Right kidney (tissue), 1 donor: ENCODE data around the gene PHTF1.
A peak's percentile ranks its signal among the peaks of the same experiment; 100 is the strongest.
"Not testable (repeated sequence)": the region's sequence is repeated elsewhere in the genome, so short reads cannot be mapped to it uniquely, and the experiment has no call there.

Source experiments
- DNase-seq: peaks from one replicate; pipeline ENCODE4 v3.0.0-alpha.2; 2016

Gene PHTF1

DNA sequence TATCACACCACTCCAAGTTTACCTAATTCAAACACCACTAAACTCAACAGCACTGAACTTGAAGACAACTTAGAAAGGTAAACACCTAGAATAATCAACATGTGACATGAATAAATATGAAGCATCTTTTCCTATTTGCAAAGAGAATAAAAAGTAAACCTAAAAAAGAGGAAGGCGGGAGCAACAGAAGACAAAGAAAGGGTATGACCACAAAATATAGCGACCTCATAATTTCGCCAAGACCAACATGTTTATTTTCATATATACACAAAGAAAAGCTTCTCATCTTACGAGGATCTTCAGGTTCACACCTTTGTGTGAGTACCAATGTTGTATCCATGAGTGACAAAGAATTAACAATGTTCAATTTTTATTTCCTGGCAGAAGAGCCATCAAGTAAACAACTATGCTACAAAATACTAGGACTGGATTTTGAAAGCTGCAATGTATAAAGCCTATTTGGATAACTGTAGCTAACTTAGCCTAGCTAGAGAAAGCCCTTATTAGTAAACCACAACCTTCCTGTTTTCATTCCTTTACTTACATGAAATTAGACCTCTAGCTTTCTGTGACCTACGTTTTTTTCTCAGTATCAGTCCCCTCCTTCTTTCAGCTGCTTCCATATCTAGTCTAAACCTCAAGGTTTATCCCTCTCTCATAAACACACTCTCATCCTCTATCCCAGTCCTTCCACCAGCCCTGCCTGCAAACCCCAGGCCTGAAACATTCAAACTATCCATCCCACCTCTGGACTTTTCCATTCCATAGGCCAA lies 21.3 kb upstream of the PHTF1 start:
- no peak for DNase-seq

DNA sequence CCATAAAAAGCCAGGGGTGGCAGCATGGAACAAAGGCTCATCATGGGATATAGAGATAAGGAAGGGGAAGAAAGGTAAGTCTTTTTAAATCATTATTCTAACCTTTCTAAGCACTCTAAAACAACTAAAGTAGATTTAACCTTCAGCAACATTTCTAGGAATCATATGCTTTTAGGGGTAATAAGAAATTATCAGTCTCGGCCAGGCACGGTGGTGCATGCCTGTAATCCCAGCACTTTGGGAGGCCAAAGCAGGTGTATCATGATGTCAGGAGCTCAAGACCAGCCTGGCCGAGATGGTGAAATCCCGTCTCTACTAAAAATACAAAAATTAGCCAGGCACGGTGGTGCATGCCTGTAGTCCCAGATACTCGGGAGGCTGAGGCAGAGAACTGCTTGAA lies 20.3 kb upstream of the PHTF1 start:
- no peak for DNase-seq

DNA sequence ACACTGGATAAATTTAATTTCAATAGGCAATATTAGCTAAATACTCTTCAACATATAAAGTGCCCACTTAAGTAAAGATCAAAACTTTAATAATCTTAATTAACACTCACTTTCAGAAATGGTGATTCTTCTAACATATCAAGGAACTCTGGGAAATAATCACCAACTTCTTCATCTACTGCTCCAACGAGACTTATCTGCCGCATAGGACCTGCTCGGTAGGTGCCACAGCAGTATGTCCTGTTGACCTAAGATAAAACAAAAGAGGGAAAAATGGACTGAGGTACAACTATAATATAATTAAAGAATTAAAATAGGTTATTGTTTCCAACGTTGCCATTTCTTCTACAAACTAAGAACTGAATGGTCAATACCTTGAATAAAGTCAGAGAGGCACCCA lies 18.3 kb upstream of the PHTF1 start:
- DNase-seq: no peak

DNA sequence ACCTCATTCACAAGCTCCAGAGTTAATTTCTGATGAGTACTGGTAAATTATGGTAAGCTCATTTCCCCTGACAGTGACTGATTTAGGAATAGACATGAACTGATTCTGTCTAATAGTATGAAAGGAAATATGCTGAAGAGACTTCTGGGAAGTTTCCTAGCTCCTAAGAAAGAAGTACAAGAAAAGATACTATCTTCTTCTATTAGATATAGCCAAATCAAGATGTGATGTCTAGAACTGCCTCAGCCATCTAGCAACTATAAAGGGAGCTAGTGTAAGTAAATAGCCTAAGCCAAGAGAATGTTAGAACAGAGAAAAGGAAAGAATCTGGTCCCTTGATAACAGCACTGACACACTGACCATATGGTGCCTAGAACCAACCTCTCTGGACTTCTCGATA lies 10.7 kb upstream of the PHTF1 start:
- no peak for DNase-seq

DNA sequence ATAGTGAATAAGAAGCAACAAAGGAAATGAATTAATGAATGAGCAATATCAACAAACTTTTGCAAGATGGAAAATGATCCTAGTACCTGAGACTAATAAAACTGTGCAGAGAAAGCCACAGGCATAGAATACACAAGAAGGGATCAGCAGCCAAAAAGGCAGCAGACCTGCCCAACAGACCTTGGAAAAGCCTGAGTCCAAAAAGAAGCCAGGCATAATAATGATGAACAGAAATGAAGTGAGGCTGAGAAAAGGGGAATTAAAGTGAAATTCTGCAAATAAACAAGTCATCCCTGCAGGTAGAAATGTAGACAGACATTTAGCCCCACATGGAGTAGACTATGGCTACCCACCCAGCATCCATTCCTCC lies 10.3 kb upstream of the PHTF1 start:
- DNase-seq: no peak

DNA sequence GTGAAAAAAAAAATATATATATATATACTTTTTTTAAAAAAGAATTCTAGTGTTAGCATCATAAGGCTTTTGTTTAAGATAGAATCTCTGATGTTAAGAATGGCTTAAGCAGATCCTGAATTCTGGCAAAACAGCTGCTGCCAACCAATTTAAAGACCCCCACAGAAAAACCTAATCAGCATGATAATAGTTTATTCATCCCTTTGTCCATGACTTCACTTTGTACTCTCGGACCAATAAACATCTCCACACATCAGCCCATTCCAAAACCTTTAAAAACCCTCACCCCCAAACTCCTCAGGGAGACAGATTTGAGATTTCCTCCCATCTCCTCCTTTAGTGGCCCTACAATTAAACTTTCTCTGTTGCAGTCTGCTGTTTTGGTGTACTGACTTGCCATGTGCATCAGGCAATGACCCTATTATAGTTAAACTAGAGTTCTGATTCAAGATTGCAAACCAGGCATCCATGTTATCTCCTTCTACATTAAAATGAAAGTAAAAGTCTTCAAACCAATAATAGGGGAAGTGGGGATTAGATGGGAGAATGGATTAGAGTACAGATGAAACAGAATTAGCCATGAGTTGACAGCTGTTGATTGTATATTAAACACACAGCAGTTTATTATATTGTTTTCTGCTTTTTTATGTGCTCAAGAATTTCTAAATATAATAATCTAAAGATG lies 9.8 kb upstream of the PHTF1 start:
- no peak for DNase-seq

DNA sequence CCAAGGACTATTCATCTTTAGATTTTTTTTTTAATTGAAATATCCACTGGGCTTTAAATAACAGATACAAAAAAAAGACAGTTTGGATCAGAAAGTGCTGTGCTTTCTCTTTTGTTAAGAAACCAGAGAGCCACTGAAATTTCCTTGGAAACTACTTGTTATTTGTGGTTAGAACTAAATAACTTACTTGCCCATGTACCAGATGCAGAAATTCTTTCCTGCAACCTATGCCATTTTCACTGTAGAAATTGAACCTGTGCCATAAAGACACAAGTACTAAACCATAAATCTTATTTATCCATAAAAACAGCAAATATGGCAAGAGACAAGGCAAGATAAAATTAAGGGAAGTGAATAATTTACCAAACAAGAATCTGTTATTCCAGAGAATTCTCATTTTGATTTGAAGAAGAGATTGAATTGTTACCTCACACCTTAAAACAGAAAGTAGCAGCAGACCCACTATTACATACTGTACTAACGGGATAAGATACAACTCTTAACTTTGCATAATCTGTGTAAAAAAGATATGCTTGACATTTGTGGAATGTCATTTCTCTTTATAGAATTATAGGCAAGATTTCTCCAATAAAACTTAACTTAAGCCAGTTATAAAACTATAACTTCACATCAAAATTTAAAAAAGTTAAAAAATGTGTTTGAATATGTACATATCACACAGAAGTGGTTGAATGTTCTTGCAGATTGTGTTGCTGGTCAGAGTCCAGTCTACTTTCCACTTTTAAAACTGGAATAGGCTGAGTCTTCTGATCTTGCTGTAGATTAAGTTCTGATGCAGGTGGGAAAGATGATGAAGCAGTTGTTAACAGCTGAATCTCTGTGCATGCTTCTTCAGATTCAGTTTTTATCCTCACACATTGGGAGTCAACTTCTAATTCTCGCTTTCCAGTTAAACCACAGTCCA lies 6.3 kb upstream of the PHTF1 start:
- DNase-seq: no peak

DNA sequence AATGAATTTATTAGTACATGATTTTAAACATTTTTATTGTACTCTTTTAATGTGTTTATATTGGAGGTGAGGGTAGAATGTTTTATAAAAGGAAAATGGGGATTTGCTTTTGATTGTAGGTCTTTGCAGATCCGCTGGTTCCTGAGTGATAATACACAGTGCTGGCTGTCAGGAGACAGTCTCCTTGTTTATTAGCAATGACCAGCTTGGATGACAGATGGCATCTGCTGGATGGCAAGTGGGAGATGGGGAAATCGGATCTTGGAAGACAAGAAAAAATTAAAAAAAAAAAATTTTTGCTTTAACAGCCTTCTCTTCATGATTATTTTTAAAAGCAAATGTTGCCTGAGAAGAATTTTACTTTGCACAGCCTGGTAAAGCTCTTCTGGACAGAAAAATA lies 4.4 kb upstream of the PHTF1 start:
- no peak for DNase-seq

DNA sequence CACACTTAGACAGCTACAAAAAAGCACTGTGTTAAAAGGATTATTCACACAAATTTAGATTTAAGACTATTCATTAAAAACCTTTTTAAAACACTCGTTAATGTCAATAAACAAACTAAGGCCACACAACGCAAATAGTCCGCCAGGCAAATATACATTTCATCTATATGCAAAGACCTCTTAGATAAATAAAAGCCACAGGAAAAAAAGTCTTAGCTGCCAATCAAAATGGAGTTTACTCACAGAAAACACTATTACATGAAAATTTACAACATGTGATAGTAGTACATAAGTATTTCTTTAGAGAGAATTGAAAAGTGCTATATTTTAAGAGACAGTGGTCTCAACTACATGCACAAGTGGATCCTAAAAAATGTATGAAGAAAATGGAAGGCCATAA lies 2.7 kb upstream of the PHTF1 start:
- no peak for DNase-seq

DNA sequence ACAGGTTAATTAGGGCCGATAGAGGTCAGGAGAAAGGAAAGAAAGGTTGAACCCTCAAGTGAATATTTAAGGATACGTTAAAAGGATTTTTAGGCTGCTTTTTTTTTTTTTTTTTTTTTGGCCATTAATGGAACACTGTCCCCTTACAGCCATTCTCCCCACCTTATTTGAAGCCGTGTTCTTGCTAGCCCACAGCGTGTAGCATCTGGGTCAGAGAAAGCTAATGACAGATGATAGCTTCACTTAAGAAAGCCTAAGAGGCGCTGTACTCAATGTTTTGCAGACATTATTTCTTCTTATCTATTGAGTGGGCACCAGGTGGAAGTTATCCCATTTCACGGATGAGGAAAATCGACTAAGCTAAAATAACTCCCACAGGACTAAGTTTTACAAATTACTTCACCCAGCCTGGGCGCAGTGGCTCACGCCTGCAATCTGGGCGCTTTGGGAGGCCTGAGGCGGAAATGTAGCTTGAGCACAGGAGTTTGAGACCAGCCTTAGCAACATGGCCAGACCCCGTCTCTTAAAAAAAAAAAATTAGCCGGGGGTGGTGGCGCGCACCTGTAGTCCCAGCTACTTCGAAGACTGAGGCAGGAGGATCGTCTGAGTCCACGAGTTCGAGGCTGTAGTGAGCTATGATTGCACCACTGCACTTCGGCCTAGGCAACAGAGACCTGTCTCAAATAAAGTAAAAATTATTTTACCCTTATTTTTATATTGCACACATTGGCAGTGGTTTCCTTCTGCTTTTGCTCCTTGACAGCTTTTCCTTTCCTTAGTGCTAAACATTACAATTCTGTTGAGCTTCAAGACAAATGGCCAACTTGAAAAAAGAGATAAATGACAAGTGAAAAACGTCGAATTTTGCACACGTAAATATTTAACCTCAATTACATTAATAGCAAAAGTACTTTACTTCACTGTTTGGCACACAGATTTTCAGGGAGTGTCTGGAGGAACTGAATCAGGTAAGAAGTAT lies 1.1 kb upstream of the PHTF1 start:
- no peak for DNase-seq

DNA sequence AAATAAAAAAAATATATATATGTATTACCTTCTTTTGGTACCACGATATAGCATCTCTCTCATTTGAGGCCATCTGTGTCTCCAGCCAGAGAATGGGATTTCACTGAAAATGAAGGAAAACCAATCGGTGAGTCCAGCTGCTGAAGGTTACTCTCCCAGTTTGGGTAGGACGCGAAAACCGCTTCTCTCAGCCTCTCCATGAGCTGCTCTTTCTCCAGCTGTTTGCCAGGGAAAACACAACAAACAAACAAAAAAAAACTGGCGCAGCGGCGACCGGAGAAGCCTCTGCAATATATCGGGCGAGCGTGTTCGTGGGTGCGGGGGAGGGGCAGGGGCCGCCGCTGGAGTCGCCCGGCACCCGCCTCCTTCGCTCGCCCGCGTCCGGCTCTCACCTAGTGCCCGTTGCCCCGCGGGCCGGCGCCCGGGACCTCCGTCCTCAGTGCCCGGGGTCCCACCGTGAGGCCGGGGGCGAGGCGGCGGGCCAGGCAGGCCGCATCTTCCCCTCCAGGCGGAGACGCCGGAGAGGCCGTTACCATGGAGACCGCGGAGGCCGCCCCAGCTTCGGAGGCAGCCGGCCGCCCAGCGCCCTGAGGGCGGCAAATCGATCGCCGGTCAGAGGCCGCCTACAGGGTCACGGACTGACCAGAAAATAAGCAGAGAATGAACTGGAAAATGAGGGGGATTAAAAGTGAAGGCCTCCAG lies 504 bp downstream of the PHTF1 start:
- peak; percentile 89 for DNase-seq

DNA sequence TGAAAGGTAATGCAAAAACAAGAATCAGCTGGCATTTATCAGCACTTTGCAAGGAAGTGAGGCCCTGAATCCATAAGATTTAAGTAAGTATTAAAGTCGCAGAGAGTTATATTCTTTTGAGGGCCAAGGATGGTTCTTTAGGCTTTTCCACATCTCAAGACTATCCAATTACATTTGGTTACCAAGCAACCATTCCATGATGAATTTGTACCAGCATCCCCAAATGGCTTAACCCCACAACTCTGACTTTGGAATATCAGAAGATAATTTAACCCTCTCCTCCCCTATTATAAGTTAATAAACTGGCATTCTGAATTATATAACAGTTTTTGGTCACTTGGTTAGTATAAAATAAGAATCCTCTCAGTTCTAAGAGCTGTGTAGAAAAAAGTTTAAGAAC lies 2.8 kb downstream of the PHTF1 start:
- no peak for DNase-seq

DNA sequence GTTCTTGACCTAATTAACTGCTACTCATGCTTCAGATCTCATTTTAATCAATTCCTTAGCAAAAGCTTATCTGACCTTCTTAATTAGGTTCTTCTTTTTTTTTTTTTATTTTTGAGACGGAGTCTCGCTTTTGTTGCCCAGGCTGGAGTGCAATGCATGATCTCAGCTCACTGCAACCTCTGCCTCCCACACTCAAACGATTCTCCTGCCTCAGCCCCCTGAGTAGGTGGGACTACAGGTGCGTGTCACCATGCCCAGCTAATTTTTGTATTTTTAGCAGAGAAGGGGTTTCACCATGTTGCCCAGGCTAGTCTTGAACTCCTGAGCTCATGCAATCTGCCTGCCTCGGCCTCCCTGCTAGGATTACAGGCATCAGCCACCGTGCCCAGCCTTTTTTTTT lies 6.0 kb downstream of the PHTF1 start:
- DNase-seq: not testable (repeated sequence)

DNA sequence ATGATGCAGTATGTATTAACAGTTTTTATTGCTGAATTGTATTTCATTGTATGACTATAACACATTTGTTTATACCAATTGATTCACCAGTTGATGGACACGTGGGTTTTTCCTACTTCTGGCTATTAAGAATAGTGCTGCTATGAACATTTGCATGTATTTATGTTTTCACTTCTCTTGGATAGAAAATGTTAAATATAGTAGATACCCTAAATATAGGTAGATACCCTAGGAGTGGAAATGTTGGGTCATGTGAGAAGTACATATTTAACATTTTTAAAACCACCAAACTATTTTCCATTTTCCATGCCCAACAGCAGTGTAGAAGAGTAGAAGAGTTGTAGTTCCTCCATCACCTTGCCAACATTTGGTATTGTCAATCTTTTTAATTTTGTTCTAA lies 7.8 kb downstream of the PHTF1 start:
- DNase-seq: no peak

DNA sequence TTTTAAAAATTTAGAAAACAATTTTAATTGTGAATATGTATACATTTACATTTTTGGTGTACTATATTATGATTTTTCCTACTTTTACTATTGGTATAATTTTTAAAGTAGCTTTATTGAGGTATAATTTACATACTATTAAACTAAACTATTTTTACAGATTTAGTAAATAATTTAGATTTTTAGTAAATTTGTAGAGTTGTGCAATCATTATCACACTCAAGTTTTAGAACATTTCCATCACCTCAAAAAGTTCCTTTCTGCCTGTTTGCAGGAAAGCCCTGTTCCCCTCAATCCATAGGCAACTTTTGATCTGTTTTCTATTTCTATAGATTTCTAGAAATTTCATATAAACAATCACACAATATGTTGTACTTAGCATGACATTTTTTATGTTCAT lies 8.2 kb downstream of the PHTF1 start:
- DNase-seq: no peak

DNA sequence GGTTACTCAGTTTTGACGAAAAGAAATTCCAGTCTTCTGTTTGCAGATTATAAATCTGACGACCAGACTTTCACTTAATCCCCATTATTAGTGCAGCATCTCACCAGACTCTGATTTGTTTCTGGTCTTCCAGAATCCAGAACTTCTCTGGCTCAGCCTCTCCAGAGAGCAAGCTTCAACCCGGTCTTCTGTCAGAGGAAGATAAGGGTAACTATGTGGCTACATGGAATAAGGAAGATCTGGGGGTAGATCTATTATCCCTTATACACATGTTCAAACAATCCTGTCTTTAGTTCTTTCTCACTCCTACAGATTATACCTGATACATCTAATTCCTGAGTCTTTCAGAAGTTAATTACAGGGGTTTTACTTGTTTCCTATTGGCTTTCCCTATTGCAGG lies 9.9 kb downstream of the PHTF1 start:
- DNase-seq: no peak

DNA sequence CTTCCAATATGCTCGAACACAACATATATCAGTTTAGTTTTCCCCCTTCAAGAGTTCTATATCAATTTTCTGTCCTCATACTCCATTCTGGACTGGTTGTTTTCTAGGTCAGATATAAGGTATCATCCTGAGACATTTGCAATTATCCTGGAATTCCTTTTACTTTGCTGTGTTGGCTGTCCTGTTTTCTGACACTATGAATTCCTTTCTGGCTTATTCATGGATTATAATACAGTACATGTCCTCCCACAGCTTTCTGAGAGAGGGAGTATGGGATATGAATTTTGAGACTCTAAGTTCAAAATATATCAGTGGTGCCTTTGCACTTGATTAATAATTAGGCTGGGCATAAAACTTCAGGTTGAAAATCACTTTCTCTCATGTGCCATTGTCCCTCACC lies 11.9 kb downstream of the PHTF1 start:
- DNase-seq: no peak

DNA sequence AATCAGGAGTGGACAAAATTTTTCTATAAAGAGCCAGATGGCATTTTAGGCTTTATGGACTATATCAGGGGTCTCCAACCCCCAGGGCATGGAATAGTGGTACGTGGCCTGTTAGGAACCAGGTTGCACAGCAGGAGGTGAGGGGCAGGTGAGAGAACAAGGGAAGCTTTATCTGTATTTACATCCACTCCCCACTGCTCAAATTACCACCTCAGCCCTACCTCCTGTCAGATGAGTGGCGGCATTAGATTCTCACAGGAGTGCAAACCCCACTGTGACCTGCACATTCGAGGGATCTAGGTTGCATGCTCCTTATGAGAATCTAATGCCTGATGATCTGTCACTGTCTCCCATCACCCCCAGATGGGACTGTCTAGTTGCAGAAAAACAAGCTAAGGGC lies 13.9 kb downstream of the PHTF1 start:
- DNase-seq: no peak

DNA sequence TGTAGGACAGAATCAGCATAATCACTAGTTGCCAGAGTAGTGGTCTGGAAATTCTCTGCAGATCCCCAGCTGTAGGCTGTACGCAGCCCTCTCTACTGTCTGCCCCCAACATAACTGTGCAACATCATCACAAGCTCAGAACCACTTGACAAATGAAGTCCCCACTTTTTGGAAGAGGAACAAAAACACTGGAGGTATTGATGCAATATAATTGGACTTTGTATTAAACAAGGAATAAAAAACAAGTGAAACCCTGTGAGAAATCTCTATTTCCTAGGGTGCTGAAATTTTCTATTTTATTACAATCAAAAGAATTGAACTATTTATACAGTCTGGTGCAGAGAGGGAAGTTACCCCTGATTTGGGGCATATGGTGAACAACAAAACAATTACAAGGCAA lies 15.2 kb downstream of the PHTF1 start:
- DNase-seq: no peak

DNA sequence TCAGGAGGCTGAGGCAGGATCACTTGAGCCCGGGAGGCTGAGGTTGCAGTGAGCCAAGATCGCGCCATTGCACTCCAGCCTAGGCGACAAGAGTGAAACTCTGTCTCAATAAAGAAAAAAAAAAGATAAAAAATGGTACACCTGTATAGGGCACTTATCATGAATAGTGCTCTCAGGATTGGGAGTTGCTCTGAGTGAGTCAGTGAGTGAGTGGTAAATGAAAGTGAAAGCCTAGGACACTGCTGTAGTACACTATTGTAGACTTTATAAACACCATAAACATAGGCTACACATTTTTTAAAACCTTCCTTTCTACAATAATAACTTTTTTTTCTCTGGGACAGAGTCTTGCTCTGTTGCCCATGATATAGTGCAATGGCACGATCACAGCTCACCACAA lies 16.8 kb downstream of the PHTF1 start:
- no peak for DNase-seq

DNA sequence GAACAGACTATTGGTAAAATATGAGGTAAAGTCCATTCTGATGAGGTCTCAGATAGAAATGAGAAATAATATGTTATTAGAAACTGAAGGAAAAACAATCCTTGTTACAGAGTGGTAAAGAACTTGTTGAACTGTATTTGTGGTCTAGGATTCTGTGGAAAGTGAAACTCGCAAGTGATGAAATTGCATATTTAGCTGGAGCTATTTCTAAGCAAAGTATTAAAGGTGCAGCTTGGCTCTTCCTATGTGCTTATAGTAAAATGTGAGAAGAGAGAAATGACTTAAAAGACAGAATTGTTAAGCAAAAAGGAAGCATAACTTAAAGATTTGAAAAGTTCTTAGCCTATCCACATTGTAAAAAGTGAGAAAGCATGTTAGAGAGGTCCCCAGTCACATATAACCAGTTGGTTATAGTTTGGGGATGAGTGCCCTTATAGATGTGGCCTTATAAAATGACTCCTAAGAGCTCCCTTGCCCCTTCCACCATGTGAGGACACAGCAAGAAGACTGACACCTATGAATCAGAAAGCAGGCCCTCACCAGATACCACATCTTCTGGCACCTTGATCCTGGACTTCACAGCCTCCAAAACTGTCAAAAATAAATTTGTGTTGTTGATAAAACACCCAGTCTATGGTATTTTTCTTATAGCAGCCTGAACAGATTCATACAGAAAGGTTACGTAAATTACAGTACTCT lies 24.8 kb downstream of the PHTF1 start:
- DNase-seq: no peak
